ENCODE results near the gene SNTA1. TPM values are rescaled to one million over a fixed set of nuclear protein-coding genes. Genes with fewer than 3 reads are reported as not detected.

SNTA1 gene
- total and polyA plus RNA-seq, 2 donors (not counting 1 experiment from before 2014, with no cell fraction given) = 17.2 to 46.6 TPM

DNA sequence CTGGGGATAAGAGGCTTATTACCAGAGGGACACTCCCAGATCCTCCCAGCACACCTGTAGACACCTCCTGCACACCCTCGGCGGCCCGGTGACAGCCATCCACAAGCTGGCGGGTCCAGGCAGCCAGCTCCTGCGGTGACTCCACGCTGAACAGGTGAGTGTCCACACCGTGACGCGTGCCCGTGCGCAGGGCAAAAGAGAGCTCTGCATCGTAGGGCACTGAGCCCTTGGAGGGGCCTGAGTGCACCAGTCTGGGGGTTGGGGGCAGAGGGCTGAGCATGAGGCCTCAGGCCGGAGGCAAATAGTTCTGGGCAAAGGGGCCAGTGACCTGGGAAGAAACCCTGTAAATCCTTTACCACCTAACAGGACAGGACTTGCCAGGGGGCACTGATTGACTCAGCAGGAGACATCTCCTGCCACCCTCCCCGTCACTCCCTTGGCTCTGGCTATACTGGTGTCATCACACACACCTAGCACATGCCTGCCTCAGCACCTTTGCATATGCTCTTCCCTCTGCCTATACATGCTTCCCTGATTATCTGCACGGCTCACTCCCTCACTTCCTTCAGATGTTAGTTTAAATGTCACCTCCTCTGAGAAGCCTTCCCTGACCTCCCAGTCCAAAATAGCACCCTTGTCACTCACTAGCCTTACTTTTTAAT, 33.4 kb downstream of the SNTA1 start:
- Histone ChIP-seq H3K27me3 (ENCODE audit: control insufficient read depth, insufficient read depth, low read length) (no peaks in the 10 kb centered on the region), H3K9ac (ENCODE audit: insufficient read depth, low read length) (no peak overlapping the region), H3K4me3 (replicated peaks in 1 of 4; ENCODE audit: control extremely low read depth in 1 of 4, insufficient read depth in 1 of 4, low read depth in 3 of 4, low read length in 4 of 4) (no peak overlapping the region), H3K9me3 (ENCODE audit: control insufficient read depth, insufficient read depth, low read depth, low read length) (no peaks in the 10 kb centered on the region), H2AFZ (ENCODE audit: low read length) (no peak overlapping the region), H3K79me2 (ENCODE audit: control insufficient read depth, insufficient read depth, low read length) (no peaks in the 10 kb centered on the region), H3K36me3 (ENCODE audit: control insufficient read depth, insufficient read depth, low read length) (peaks cover 18% of the 10 kb centered on the region), H3K27ac (ENCODE audit: insufficient read depth, low read length) (no peak overlapping the region), H3K4me2 (ENCODE audit: extremely low read depth, insufficient read depth, low read length) (no peak overlapping the region), H4K20me1 (ENCODE audit: control insufficient read depth, extremely low read depth, insufficient read depth, low read length) (no peaks in the 10 kb centered on the region), H3K4me1 (ENCODE audit: control insufficient read depth, extremely low read depth, insufficient read depth, low read length) (no peaks in the 10 kb centered on the region)
- DNase-seq (ENCODE audit: low read depth in 2 of 2) = no peak
- TF ChIP-seq, protein P1, sequence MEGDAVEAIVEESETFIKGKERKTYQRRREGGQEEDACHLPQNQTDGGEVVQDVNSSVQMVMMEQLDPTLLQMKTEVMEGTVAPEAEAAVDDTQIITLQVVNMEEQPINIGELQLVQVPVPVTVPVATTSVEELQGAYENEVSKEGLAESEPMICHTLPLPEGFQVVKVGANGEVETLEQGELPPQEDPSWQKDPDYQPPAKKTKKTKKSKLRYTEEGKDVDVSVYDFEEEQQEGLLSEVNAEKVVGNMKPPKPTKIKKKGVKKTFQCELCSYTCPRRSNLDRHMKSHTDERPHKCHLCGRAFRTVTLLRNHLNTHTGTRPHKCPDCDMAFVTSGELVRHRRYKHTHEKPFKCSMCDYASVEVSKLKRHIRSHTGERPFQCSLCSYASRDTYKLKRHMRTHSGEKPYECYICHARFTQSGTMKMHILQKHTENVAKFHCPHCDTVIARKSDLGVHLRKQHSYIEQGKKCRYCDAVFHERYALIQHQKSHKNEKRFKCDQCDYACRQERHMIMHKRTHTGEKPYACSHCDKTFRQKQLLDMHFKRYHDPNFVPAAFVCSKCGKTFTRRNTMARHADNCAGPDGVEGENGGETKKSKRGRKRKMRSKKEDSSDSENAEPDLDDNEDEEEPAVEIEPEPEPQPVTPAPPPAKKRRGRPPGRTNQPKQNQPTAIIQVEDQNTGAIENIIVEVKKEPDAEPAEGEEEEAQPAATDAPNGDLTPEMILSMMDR (conservative IDR thresholded peaks at IDR 0.05 in 1 of 2, IDR thresholded peaks at IDR 0.05 in 1 of 2; ENCODE audit: low read depth in 1 of 2, low read length in 2 of 2) = no peak
- TF ChIP-seq EZH2 (IDR thresholded peaks at IDR 0.05; ENCODE audit: low read length, missing control alignments) = no peak

DNA sequence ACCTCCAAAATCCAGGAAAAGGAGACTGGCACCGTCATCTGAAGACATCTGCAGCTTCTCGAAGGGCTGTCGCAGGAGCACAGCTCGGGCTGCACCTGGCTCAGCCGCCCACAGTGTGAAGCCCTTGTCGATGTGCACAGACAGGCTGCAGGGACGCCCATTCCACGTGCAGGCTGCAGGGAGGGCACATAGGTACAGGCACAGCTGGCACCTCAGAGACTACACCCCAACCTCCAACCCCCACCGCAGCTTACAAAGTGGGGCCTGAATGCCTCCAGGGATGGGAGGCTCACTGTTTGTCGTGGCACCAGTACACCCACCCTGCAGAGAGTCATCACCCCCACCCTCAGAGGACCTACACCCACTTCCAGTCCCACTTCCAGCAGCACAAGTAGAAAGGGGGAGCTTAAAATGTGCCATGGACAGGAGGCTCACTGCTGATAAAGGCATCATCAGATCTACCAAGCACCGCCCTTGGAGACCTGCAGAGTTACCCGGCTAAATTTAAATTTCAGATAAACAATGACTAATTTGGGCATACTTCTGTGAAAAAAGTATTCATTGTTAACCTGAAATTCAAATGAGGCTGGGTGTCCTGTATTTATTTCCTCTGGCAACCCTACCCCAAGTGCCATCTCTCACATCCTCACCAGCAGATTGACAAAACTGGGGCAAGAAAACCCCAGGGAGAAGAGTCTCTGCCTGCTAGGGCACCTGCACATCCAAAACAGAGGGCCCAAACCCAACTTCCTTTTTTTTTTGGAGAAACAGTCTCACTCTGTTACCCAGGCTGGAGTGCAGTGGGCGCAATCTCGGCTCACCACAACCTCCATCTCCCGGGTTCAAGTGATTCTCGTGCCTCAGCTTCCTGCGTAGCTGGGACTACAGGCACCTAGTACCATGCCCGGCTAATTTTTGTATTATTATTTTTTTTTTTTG, 34.6 kb downstream of the SNTA1 start:
- no peak overlapping the region for H3K4me3 ChIP-seq (replicated peaks in 1 of 4; ENCODE audit: control extremely low read depth in 1 of 4, insufficient read depth in 1 of 4, low read depth in 3 of 4, low read length in 4 of 4)
- no peak overlapping the region for H2AFZ ChIP-seq (ENCODE audit: low read length)
- no peaks in the 10 kb centered on the region for H3K27me3 ChIP-seq (ENCODE audit: control insufficient read depth, insufficient read depth, low read length)
- no peak overlapping the region for H3K9ac ChIP-seq (ENCODE audit: insufficient read depth, low read length)
- H3K79me2 ChIP-seq (ENCODE audit: control insufficient read depth, insufficient read depth, low read length) = no peaks in the 10 kb centered on the region
- H3K4me2 ChIP-seq (ENCODE audit: extremely low read depth, insufficient read depth, low read length) = no peak overlapping the region
- H4K20me1 ChIP-seq (ENCODE audit: control insufficient read depth, extremely low read depth, insufficient read depth, low read length) = no peaks in the 10 kb centered on the region
- H3K4me1 ChIP-seq (ENCODE audit: control insufficient read depth, extremely low read depth, insufficient read depth, low read length) = no peaks in the 10 kb centered on the region
- DNase-seq (ENCODE audit: low read depth in 2 of 2) = no peak
- H3K9me3 ChIP-seq (ENCODE audit: control insufficient read depth, insufficient read depth, low read depth, low read length) = no peaks in the 10 kb centered on the region
- TF ChIP-seq, protein P1 (conservative IDR thresholded peaks at IDR 0.05 in 1 of 2, IDR thresholded peaks at IDR 0.05 in 1 of 2; ENCODE audit: low read depth in 1 of 2, low read length in 2 of 2) = no peak
- no peak for TF ChIP-seq EZH2 (IDR thresholded peaks at IDR 0.05; ENCODE audit: low read length, missing control alignments)
- peaks cover 15% of the 10 kb centered on the region for H3K36me3 ChIP-seq (ENCODE audit: control insufficient read depth, insufficient read depth, low read length)
- no peak overlapping the region for H3K27ac ChIP-seq (ENCODE audit: insufficient read depth, low read length)

DNA sequence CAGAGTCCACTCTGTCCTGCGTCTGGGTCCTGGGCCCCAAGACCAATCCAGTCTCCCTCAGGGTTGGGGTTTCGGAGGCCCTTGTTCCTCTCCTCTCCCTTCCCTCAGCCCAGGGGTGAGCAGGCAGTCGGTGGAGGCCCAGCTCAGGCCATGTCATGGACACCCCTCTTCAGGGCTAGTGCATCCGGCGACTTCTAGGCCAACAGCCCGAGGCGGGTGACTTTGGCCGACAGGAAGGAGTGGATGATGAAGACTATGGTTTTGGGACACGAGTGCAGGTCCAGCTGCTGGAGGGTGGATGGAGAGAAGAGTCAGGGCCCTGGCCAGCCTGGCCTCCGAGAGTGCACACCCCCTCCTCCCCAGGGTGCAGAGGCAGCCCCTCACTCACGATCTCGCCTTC, 35.2 kb downstream of the SNTA1 start:
- no peak overlapping the region for H3K27ac ChIP-seq (ENCODE audit: insufficient read depth, low read length)
- TF ChIP-seq, protein P1 (conservative IDR thresholded peaks at IDR 0.05 in 1 of 2, IDR thresholded peaks at IDR 0.05 in 1 of 2; ENCODE audit: low read depth in 1 of 2, low read length in 2 of 2) = no peak
- no peak for TF ChIP-seq EZH2 (IDR thresholded peaks at IDR 0.05; ENCODE audit: low read length, missing control alignments)

More for the DNA sequence above, 35.2 kb downstream of the SNTA1 start:
- Histone ChIP-seq H3K4me2 (ENCODE audit: extremely low read depth, insufficient read depth, low read length) (no peak overlapping the region), H3K36me3 (ENCODE audit: control insufficient read depth, insufficient read depth, low read length) (peaks cover 15% of the 10 kb centered on the region), H3K4me3 (replicated peaks in 1 of 4; ENCODE audit: control extremely low read depth in 1 of 4, insufficient read depth in 1 of 4, low read depth in 3 of 4, low read length in 4 of 4) (no peak overlapping the region), H3K9me3 (ENCODE audit: control insufficient read depth, insufficient read depth, low read depth, low read length) (no peaks in the 10 kb centered on the region), H3K79me2 (ENCODE audit: control insufficient read depth, insufficient read depth, low read length) (no peaks in the 10 kb centered on the region), H4K20me1 (ENCODE audit: control insufficient read depth, extremely low read depth, insufficient read depth, low read length) (no peaks in the 10 kb centered on the region), H3K27me3 (ENCODE audit: control insufficient read depth, insufficient read depth, low read length) (no peaks in the 10 kb centered on the region), H3K9ac (ENCODE audit: insufficient read depth, low read length) (no peak overlapping the region), H3K4me1 (ENCODE audit: control insufficient read depth, extremely low read depth, insufficient read depth, low read length) (no peaks in the 10 kb centered on the region), H2AFZ (ENCODE audit: low read length) (no peak overlapping the region)
- DNase-seq (ENCODE audit: low read depth in 2 of 2) = no peak
